ENCODE data around the gene CD82. TPM values are rescaled to one million over a fixed set of nuclear protein-coding genes. Genes with fewer than 3 reads are reported as not detected.

CD82 gene
- total RNA-seq, 2 experiments from 2014 or later = 239 to 272 TPM

DNA sequence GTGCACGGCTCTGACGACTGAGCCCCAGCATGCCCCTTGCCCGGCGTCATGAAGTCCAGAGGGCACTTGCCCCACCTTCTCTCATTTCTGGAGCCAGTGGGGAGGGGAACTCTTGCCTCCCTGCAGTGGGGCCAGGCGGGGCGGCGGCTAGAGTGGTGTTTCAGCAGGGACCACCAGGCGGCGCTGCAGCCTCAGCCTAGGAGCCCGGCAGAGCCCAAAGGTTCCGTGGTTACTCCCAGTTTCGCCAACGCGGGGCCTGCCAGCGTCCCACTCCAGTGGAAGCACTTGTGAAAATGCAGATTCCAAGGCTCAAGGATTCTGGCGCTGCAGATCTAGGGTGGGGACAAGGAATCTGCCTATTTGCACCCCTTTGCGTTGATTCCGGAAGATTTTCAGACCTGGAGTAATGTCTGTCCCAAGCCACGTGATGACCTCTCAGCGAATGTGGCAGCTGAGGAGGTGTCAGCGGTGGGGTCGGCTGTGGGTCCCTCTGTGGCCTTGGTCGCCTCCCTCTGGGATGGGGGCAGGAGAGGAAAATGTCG, 55.7 kb downstream of the CD82 start:
- Mint-ChIP-seq H3K9me3 (ENCODE audit: low read depth) (peaks cover 2% of the 10 kb centered on the region), H3K27ac (no peak overlapping the region), H3K4me1 (peaks cover 38% of the 10 kb centered on the region), H3K36me3 (ENCODE audit: low read depth) (peaks cover 40% of the 10 kb centered on the region), H3K27me3 (no peaks in the 10 kb centered on the region), H3K4me3 (no peak overlapping the region)
- ATAC-seq = peak; percentile 52
- intact Hi-C loops (cut with DNase I, micrococcal nuclease) = loop anchor here (1.0 to 10.0 kb wide), 5 partner anchors 104 to 336 kb away; partner anchors contain the start of gene TSPAN18 (in 1 of the 2)
- ChIA-PET CTCF (interaction anchor here (0.5 to 2.0 kb wide), 12 partner anchors 10 to 291 kb away, joined by 3 to 11 read pairs (median 4); partner anchors contain the start of gene CD82), POLR2A (no interaction called here)
- peak; percentile 78 for DNase-seq

- peaks cover 34% of the 10 kb centered on the region for H3K4me1 Mint-ChIP-seq
- peaks cover 35% of the 10 kb centered on the region for H3K36me3 Mint-ChIP-seq (ENCODE audit: low read depth)
- peak; percentile 4 for DNase-seq
- H3K27ac Mint-ChIP-seq = no peak overlapping the region
- POLR2A ChIA-PET = no interaction called here
- H3K9me3 Mint-ChIP-seq (ENCODE audit: low read depth) = peaks cover 7% of the 10 kb centered on the region
- CTCF ChIA-PET = interaction anchor here (0.5 to 2.0 kb wide), 14 partner anchors 8 to 310 kb away, joined by 3 to 11 read pairs (median 4); no protein-coding TSS in a partner anchor
- no peaks in the 10 kb centered on the region for H3K27me3 Mint-ChIP-seq
- intact Hi-C loops (cut with DNase I, micrococcal nuclease) = loop anchor here (1.0 to 10.0 kb wide), 5 partner anchors 103 to 337 kb away; partner anchors contain the start of gene TSPAN18 (in 1 of the 2)
- no peak overlapping the region for H3K4me3 Mint-ChIP-seq
- no peak for ATAC-seq
Observed at GRCh38 chr11:44621784-44622183, 56.3 kb downstream of the CD82 start.

GRCh38 chr11:44622190-44622650, 56.8 kb downstream of the CD82 start:
- ChIA-PET POLR2A (no interaction called here), CTCF (interaction anchor here (0.7 to 2.0 kb wide), 12 partner anchors 8 to 310 kb away, joined by 3 to 11 read pairs (median 4); no protein-coding TSS in a partner anchor)
- no peak overlapping the region for H3K4me3 Mint-ChIP-seq
- peaks cover 7% of the 10 kb centered on the region for H3K9me3 Mint-ChIP-seq (ENCODE audit: low read depth)
- intact Hi-C loops (cut with DNase I, micrococcal nuclease) = loop anchor here (5.0 to 10.0 kb wide), 3 partner anchors 103 to 337 kb away; partner anchors contain the start of gene TSPAN18 (in 1 of the 2)
- H3K27me3 Mint-ChIP-seq = no peaks in the 10 kb centered on the region
- no peak overlapping the region for H3K27ac Mint-ChIP-seq
- H3K4me1 Mint-ChIP-seq = peaks cover 34% of the 10 kb centered on the region
- no peak for ATAC-seq
- DNase-seq = peak; percentile 6
- H3K36me3 Mint-ChIP-seq (ENCODE audit: low read depth) = peaks cover 31% of the 10 kb centered on the region

DNA sequence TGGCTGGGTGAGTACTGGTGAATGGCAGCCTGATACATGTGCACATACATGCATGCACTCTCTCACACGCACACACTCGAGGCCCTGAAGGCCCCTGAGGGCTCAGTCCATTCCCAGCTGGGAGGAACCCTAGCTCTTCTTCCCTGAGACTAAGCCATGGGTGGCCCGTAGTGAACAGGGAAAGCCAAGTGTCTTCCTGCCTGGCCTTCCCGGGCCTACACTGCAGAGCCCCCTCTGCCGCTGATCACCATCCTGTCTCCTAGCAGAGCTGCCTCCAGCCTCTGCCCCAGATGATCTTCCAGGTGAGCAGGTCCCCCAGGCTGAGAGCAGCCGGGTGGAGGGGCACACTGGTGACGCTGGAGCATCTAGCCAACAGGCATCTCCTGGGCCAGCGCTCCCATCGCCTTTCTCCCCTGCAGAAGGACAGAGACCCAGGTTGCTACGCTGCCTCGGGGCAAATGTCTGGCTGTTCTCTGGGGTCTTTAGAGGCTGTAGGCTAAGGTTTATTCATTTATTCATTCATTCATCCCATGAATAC, 57.3 kb downstream of the CD82 start:
- POLR2A ChIA-PET = no interaction called here
- DNase-seq (peak; percentile 5), ATAC-seq (no peak)
- CTCF ChIA-PET = interaction anchor here (0.8 to 2.0 kb wide), 10 partner anchors 9 to 309 kb away, joined by 3 to 11 read pairs (median 4); no protein-coding TSS in a partner anchor
- Mint-ChIP-seq H3K4me3 (no peak overlapping the region), H3K4me1 (peaks cover 34% of the 10 kb centered on the region), H3K9me3 (ENCODE audit: low read depth) (peaks cover 7% of the 10 kb centered on the region), H3K27me3 (no peaks in the 10 kb centered on the region), H3K36me3 (ENCODE audit: low read depth) (peaks cover 27% of the 10 kb centered on the region), H3K27ac (no peak overlapping the region)
- intact Hi-C loops (cut with DNase I, micrococcal nuclease) = loop anchor here (5.0 to 10.0 kb wide), 3 partner anchors 102 to 338 kb away; partner anchors contain the start of gene TSPAN18 (in 1 of the 2)

GRCh38 chr11:44623341-44623730, 57.9 kb downstream of the CD82 start:
- peak overlapping the region; percentile 52 for H3K27ac Mint-ChIP-seq
- peaks cover 23% of the 10 kb centered on the region for H3K36me3 Mint-ChIP-seq (ENCODE audit: low read depth)
- peak; percentile 21 for DNase-seq
- no peak overlapping the region for H3K4me3 Mint-ChIP-seq
- peaks cover 7% of the 10 kb centered on the region for H3K9me3 Mint-ChIP-seq (ENCODE audit: low read depth)
- H3K4me1 Mint-ChIP-seq = peaks cover 34% of the 10 kb centered on the region
- no peaks in the 10 kb centered on the region for H3K27me3 Mint-ChIP-seq
- ChIA-PET POLR2A (interaction anchor here (0.9 kb wide), 1 partner anchor 58 kb away, joined by 3 read pairs; the partner anchor contains the start of gene CD82), CTCF (interaction anchor here (0.6 to 1.9 kb wide), 4 partner anchors 65 to 288 kb away, joined by 3 to 6 read pairs (median 4); no protein-coding TSS in a partner anchor)
- ATAC-seq = peak; percentile 30
- intact Hi-C loops (cut with DNase I, micrococcal nuclease) = loop anchor here (5.0 to 10.0 kb wide), 3 partner anchors 101 to 339 kb away; partner anchors contain the start of gene TSPAN18 (in 1 of the 2)

GRCh38 chr11:44623731-44624491, 58.4 kb downstream of the CD82 start:
- no peak overlapping the region for H3K4me3 Mint-ChIP-seq
- intact Hi-C loops (cut with DNase I, micrococcal nuclease) = loop anchor here (5.0 to 10.0 kb wide), 3 partner anchors 101 to 339 kb away; partner anchors contain the start of gene TSPAN18 (in 1 of the 2)
- DNase-seq (peak; percentile 17), ATAC-seq (no peak)
- no peaks in the 10 kb centered on the region for H3K27me3 Mint-ChIP-seq
- peaks cover 7% of the 10 kb centered on the region for H3K9me3 Mint-ChIP-seq (ENCODE audit: low read depth)
- ChIA-PET CTCF (interaction anchor here (0.6 to 2.2 kb wide), 7 partner anchors 11 to 287 kb away, joined by 3 to 7 read pairs (median 4); no protein-coding TSS in a partner anchor), POLR2A (interaction anchor here (0.9 kb wide), 1 partner anchor 59 kb away, joined by 3 read pairs; the partner anchor contains the start of gene CD82)
- H3K27ac Mint-ChIP-seq = peak overlapping the region; percentile 13
- peaks cover 34% of the 10 kb centered on the region for H3K4me1 Mint-ChIP-seq
- H3K36me3 Mint-ChIP-seq (ENCODE audit: low read depth) = peaks cover 18% of the 10 kb centered on the region

- Mint-ChIP-seq H3K36me3 (ENCODE audit: low read depth) (peaks cover 14% of the 10 kb centered on the region), H3K27ac (no peak overlapping the region), H3K4me3 (no peak overlapping the region), H3K27me3 (no peaks in the 10 kb centered on the region), H3K9me3 (ENCODE audit: low read depth) (peaks cover 7% of the 10 kb centered on the region), H3K4me1 (peaks cover 34% of the 10 kb centered on the region)
- POLR2A ChIA-PET = interaction anchor here (0.6 kb wide), 1 partner anchor 7 kb away, joined by 9 read pairs; no protein-coding TSS in a partner anchor
- intact Hi-C loops (cut with DNase I, micrococcal nuclease) = loop anchor here (5.0 to 10.0 kb wide), 3 partner anchors 100 to 340 kb away; partner anchors contain the start of gene TSPAN18 (in 1 of the 2)
- CTCF ChIA-PET = interaction anchor here (0.9 to 2.2 kb wide), 6 partner anchors 7 to 287 kb away, joined by 3 to 7 read pairs (median 4); no protein-coding TSS in a partner anchor
- ATAC-seq = no peak
- peak; percentile 4 for DNase-seq
Observed at GRCh38 chr11:44624761-44625221, 59.3 kb downstream of the CD82 start.

GRCh38 chr11:44625759-44626523, 60.5 kb downstream of the CD82 start:
- intact Hi-C loops (cut with DNase I, micrococcal nuclease) = loop anchor here in 1 of 2 experiments (10.0 kb wide), 2 partner anchors 99 to 341 kb away; partner anchors contain the start of gene TSPAN18
- DNase-seq (no peak), ATAC-seq (no peak)
- peaks cover 7% of the 10 kb centered on the region for H3K9me3 Mint-ChIP-seq (ENCODE audit: low read depth)
- H3K4me1 Mint-ChIP-seq = peaks cover 30% of the 10 kb centered on the region
- H3K36me3 Mint-ChIP-seq (ENCODE audit: low read depth) = peaks cover 8% of the 10 kb centered on the region
- no peak overlapping the region for H3K4me3 Mint-ChIP-seq
- ChIA-PET POLR2A (interaction anchor here (0.6 kb wide), 1 partner anchor 8 kb away, joined by 9 read pairs; no protein-coding TSS in a partner anchor), CTCF (interaction anchor here (0.5 to 2.5 kb wide), 9 partner anchors 9 to 572 kb away, joined by 3 to 13 read pairs (median 4); no protein-coding TSS in a partner anchor)
- H3K27me3 Mint-ChIP-seq = no peaks in the 10 kb centered on the region
- H3K27ac Mint-ChIP-seq = no peak overlapping the region

- peaks cover 3% of the 10 kb centered on the region for H3K36me3 Mint-ChIP-seq (ENCODE audit: low read depth)
- H3K27me3 Mint-ChIP-seq = no peaks in the 10 kb centered on the region
- intact Hi-C loops (cut with DNase I, micrococcal nuclease) = loop anchor here in 1 of 2 experiments (10.0 kb wide), 2 partner anchors 98 to 342 kb away; partner anchors contain the start of gene TSPAN18
- H3K4me3 Mint-ChIP-seq = no peak overlapping the region
- peaks cover 28% of the 10 kb centered on the region for H3K4me1 Mint-ChIP-seq
- no peak overlapping the region for H3K27ac Mint-ChIP-seq
- CTCF ChIA-PET = interaction anchor here (0.6 to 2.5 kb wide), 5 partner anchors 13 to 477 kb away, joined by 3 to 13 read pairs (median 3); no protein-coding TSS in a partner anchor
- no peak for DNase-seq
- peaks cover 7% of the 10 kb centered on the region for H3K9me3 Mint-ChIP-seq (ENCODE audit: low read depth)
- ATAC-seq = no peak
- POLR2A ChIA-PET = no interaction called here
Observed at GRCh38 chr11:44626645-44627044, 61.2 kb downstream of the CD82 start.

Measured in activated CD4-positive, alpha-beta T cell treated with anti-CD3 and anti-CD28 coated beads for 36 hours (primary cell).